Fibroblast of mammary gland (primary cell): ENCODE data around the gene PPP2R1A.
"Not testable (repeated sequence)": the region's sequence is repeated elsewhere in the genome, so short reads cannot be mapped to it uniquely, and the experiment has no call there.

Experiments
- DNase-seq: peaks from one replicate; pipeline ENCODE4 v3.0.0-alpha.2; 2010; ENCODE audit warnings: low read depth
- H3K4me3 ChIP-seq: 2 replicates; pipeline ENCODE4 v1.5.1; 2011; ENCODE audit warnings: low read depth, mild to moderate bottlenecking, low read length, moderate library complexity; ENCODE audit not compliant: control insufficient read depth
- TF ChIP-seq, protein P1 (sequence below): conservative IDR thresholded peaks from 2 replicates; pipeline ENCODE4 v1.5.1; 2011; ENCODE audit warnings: low read depth, low read length, inconsistent platforms; ENCODE audit not compliant: control insufficient read depth, insufficient read depth

PPP2R1A gene

DNA sequence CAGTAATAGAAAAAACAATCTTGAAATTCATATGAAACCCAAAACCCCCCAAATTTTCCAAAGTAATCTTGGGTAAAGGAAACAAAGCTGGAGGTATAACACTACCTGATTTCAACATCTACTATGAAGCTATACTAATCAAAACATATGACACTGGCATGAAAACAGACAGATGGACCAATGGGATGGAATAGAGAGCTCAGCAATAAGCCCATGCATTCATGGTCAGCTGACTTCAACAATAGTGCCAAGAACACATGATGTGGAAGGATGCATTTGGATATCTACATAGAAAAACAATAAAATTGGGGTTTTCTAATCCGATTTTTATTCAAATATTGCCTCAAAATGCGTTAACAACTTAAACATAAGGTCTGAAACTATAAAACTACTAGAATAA is 47.3 kb downstream of the PPP2R1A start:
- no peak overlapping the region for H3K4me3 ChIP-seq
- TF ChIP-seq, protein P1, sequence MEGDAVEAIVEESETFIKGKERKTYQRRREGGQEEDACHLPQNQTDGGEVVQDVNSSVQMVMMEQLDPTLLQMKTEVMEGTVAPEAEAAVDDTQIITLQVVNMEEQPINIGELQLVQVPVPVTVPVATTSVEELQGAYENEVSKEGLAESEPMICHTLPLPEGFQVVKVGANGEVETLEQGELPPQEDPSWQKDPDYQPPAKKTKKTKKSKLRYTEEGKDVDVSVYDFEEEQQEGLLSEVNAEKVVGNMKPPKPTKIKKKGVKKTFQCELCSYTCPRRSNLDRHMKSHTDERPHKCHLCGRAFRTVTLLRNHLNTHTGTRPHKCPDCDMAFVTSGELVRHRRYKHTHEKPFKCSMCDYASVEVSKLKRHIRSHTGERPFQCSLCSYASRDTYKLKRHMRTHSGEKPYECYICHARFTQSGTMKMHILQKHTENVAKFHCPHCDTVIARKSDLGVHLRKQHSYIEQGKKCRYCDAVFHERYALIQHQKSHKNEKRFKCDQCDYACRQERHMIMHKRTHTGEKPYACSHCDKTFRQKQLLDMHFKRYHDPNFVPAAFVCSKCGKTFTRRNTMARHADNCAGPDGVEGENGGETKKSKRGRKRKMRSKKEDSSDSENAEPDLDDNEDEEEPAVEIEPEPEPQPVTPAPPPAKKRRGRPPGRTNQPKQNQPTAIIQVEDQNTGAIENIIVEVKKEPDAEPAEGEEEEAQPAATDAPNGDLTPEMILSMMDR, result no peak
- peak; percentile 16 for DNase-seq

DNA sequence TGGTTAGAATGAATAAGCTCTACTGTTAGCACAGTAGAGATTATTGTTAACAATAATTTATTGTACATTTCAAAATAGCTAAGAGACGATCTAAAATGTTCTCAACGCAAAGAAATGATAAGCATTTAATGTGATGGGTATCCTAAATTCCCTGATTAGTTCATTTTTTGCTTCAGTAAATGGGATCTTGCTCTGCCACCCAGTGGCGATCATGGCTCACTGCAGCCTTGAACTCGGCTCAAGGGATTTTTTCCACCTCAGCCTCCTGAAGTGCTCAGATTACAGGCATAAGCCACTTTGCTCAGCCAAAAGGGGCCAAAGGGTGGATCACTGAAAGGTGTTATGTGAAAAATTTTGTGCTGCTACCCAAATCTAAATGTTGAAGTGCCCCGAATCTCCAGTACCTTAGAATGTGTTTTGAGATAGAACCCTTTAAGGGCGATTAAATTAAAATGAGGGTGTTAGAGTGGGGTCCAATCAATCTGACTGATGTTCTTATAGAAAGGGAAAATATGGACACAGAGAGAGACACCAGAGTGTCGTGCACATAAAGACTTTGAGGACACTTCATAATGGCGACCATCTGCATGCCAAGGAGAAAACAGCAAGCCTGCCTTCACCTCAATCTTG is 48.0 kb downstream of the PPP2R1A start:
- no peak overlapping the region for H3K4me3 ChIP-seq
- TF ChIP-seq, protein P1, result peak; percentile 93
- peak; percentile 66 for DNase-seq

DNA sequence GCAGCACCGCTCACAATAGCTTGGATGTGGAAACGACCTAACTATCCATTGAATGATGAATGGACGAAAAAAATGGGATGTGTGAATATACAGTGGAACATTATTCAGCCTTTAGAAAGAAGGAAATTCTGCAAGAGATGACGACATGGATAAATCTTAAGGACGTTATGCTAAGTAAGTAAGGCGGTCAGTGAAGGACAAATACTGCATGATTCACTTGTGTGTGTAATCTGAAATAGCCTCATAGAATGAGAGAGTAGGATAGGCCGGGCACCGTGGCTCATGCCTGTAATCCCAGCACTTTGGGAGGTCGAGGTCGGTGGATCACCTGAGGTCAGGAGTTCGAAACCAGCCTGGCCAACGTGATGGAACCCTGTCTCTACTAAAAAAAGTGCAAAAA is 54.2 kb downstream of the PPP2R1A start:
- no peak for DNase-seq
- TF ChIP-seq, protein P1, result no peak
- H3K4me3 ChIP-seq, result no peak overlapping the region

DNA sequence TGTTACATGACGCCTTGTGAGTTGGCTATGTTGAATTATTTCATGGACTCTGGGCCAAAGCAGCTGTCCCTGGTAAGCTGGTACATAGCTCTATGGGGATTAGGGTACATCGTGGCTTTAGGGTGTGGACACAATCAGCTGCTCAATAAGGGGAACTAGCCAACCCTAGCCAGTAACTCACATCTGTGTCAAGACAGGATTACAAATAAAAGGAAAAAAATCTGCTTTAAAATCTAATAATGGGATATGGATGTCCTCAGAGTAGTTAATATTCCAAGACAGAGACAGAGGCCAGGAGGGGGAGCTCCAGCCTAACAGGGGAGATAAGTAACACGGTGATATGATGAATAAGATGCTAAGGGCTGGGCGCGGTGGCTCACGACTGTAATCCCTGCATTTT is 58.4 kb downstream of the PPP2R1A start:
- DNase-seq, result peak; percentile 49
- no peak overlapping the region for H3K4me3 ChIP-seq
- TF ChIP-seq, protein P1, result peak; percentile 43

DNA sequence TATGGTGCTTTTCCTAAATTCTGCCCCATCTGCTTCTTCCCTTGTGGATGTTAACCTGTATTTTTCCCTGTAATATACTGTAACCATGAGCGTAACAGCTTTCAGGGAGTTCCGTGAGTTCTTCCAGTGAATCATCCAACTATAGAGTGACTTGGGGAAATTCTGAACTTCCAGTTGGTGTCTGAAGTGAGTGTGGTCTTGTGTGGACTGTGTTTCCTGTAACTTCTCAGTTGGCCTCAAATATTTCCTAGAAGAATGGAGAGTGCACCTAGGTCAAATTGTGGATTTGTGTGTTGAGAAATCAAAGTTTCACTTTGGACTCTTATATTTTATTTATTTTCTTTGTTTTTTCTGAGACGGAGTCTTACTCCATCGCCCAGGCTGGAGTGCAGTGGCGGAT is 68.6 kb downstream of the PPP2R1A start:
- TF ChIP-seq, protein P1, result no peak
- no peak for DNase-seq
- no peak overlapping the region for H3K4me3 ChIP-seq

DNA sequence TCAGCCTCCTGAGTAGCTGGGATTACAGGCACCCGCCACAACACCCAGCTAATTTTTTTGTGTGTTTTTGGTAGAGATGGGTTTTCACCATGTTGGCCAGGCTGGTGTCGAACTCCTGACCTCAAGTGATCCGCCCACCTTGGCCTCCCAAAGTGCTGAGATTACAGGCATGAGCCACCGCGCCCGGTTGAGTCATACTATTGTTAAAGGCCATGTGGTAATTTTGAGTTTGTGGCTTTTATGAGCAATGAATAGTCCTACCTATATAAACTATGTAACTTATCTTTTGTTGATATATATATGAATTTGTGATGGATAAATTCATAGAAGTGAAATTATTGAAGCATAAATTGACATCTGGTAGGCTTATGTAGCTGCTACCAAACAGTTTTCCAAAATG is 75.7 kb downstream of the PPP2R1A start:
- not testable (repeated sequence) for H3K4me3 ChIP-seq
- DNase-seq, result peak; percentile 18

DNA sequence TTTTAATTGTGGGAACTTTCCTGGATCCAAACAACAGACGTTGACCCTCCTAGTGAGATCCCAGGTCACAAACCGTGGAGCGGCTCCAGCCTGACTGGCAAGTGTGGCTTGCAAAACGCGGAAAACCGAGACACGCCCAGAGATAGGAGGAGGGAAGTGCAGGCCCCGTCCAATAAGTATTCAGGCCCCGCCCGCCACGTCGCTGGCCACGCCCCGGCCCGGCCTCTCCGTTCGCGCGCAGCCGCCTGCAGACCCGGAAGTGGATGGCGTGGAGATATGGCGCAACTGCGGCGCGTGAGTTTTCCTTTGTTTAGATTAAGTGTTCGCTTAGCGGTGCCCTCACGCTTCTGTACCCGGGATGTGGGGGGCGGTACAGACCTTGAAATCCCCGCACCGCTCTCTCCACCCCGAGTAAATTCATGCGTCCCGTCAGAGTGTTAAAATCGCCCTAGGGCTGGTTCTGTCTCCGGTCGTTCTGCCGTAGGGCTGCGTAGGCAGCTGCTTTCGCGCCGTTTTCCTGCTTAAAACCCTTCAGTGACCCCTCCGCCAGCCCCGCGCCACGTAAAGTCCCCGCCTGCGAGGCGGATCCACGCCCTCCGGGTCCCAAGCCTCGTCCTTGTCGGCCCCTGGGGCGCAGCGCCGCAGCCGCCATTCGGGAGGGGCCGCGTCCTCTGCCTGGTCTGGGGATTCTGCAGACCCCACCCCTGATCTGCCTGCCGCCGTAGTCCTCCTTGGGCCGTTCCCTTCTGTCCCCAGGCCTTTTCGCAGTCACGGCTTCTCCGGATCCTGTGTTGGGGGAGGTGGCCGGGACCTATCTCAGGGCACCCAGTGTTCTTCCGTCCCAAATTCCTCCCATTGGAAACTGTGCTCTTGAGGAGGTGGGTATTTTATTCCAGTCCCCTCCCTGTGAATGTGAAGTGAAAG is 79.7 kb downstream of the PPP2R1A start, which contains the start of gene ZNF766:
ZNF766 (plus strand) TSS at position 250 of the 924 bp plus-strand sequence; CDS start at position 277, 27 bp downstream.
- H3K4me3 ChIP-seq, result peak within 1 kb of the TSS; percentile 81
- TF ChIP-seq, protein P1, result no peak
- peak; percentile 91 for DNase-seq
